Measurements from ENCODE around the gene PEX5L. TPM values are rescaled to one million over a fixed set of nuclear protein-coding genes. Genes with fewer than 3 reads are reported as not detected.

The PEX5L gene
- total RNA-seq, 1 experiment from 2014 or later = 3.2 TPM

DNA sequence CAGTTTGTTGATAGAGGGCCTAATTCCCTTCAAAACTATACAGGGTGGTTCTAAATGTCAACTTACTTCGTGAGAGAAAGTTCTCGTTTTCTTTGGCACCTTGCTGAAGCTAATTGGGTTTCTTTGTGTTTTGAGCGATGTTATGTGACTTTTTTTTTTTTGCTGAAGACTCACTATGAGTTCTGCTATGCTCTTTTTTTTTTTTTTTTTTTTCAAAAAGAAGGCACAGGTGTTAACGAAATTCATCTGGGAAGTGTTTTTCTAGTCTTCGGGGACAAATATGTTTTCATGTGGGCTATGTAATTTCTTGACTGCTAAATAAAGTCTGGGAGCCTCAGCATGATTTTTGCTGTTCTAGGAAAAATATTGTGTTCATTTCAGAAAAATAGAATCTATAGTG, 81.5 kb downstream of the PEX5L start (continued):
- no peak for TF ChIP-seq HMGA2 (CRISPR knock-in tag; IDR thresholded peaks at IDR 0.05)

DNA sequence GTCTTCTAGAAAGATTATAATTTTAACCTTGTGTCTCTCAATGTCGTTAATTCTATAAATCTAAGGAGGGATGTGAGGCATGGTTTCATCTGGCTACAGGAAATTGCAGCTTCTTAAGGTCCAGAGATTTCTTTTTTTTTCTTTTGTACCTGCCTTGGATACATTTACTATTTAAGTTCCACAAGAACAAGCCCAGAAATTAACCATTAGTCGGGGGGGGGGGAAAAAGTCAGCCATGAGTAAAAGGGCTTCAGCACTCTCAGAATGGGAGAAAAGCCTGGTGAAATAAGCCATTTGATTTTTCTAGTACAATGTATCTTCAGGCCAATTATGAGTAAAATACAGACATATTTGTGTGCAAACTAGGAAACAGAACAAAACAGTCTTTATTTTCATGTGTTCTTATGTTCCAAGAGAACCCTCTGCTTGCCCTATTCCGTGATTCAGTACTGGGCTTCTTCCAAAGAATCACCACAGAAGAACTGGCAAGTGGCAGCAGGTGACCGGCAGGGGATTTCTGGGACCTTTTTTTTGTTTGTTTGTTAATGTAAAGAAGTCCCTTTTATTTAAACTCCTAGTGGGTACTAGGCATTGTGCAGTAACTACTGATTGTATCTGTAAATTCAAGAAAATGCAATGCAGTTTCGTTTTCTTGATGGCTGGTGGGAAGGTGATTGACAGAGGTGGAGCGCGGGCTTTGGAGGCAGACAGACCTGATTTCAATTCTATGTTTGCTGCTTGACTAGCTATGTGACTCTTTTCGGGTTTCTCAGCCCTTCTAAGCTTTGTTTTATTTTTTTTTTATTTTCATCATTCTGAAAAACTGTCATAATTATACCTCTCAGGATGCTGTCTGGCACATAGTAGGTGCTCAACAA, 82.5 kb downstream of the PEX5L start:
- no peaks in the 10 kb centered on the region for H3K27me3 Mint-ChIP-seq (ENCODE audit: low read depth)
- POLR2A ChIA-PET = interaction anchor here (0.6 kb wide), 2 partner anchors 8 to 47 kb away, joined by 3 to 6 read pairs; no protein-coding TSS in a partner anchor
- no peak for TF ChIP-seq NFE2L1 (CRISPR knock-in tag; IDR thresholded peaks at IDR 0.05)
- no peak for TF ChIP-seq FOXK1 (CRISPR knock-in tag; IDR thresholded peaks at IDR 0.05)
- no peak for TF ChIP-seq GABPB1 (CRISPR knock-in tag; IDR thresholded peaks at IDR 0.05)
- TF ChIP-seq, protein P1, sequence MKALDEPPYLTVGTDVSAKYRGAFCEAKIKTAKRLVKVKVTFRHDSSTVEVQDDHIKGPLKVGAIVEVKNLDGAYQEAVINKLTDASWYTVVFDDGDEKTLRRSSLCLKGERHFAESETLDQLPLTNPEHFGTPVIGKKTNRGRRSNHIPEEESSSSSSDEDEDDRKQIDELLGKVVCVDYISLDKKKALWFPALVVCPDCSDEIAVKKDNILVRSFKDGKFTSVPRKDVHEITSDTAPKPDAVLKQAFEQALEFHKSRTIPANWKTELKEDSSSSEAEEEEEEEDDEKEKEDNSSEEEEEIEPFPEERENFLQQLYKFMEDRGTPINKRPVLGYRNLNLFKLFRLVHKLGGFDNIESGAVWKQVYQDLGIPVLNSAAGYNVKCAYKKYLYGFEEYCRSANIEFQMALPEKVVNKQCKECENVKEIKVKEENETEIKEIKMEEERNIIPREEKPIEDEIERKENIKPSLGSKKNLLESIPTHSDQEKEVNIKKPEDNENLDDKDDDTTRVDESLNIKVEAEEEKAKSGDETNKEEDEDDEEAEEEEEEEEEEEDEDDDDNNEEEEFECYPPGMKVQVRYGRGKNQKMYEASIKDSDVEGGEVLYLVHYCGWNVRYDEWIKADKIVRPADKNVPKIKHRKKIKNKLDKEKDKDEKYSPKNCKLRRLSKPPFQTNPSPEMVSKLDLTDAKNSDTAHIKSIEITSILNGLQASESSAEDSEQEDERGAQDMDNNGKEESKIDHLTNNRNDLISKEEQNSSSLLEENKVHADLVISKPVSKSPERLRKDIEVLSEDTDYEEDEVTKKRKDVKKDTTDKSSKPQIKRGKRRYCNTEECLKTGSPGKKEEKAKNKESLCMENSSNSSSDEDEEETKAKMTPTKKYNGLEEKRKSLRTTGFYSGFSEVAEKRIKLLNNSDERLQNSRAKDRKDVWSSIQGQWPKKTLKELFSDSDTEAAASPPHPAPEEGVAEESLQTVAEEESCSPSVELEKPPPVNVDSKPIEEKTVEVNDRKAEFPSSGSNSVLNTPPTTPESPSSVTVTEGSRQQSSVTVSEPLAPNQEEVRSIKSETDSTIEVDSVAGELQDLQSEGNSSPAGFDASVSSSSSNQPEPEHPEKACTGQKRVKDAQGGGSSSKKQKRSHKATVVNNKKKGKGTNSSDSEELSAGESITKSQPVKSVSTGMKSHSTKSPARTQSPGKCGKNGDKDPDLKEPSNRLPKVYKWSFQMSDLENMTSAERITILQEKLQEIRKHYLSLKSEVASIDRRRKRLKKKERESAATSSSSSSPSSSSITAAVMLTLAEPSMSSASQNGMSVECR (CRISPR knock-in tag; IDR thresholded peaks at IDR 0.05; ENCODE audit: borderline replicate concordance) = no peak
- TF ChIP-seq HMGA2 (CRISPR knock-in tag; IDR thresholded peaks at IDR 0.05) = no peak
- TF ChIP-seq SMAD3 (CRISPR knock-in tag; IDR thresholded peaks at IDR 0.05; ENCODE audit: borderline replicate concordance) = no peak
- TF ChIP-seq RELA (CRISPR knock-in tag; IDR thresholded peaks at IDR 0.05; ENCODE audit: borderline replicate concordance) = no peak
- TF ChIP-seq TEAD1 (CRISPR knock-in tag; IDR thresholded peaks at IDR 0.05) = no peak
- H3K4me3 Mint-ChIP-seq = no peak overlapping the region
- CTCF ChIA-PET = no interaction called here
- H3K9me3 Mint-ChIP-seq = peaks cover 11% of the 10 kb centered on the region
- peaks cover 31% of the 10 kb centered on the region for H3K4me1 Mint-ChIP-seq
- H3K27ac Mint-ChIP-seq = no peak overlapping the region
- no peaks in the 10 kb centered on the region for H3K36me3 Mint-ChIP-seq
- no peak for DNase-seq (ENCODE audit: low spot score)
- ATAC-seq = no peak

DNA sequence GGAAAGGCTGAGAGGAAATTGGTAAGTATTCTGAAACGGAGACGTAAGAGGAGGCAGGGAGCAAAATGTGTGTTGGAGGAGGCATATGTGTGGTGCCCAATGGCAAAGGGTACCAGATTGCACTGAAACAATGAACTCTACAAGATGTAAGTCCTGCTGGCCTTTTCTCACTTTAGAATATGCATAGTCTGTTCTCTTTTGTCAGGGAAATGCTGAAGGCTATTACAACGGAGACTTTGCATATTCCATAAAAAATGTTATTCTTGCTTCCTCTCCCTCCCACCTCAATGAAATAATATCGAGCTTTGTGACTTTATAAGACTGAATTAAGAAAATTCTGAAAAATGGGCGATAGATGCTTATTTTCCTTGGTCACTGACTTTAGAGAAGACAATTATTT, 85.9 kb downstream of the PEX5L start:
- Mint-ChIP-seq H3K4me3 (no peak overlapping the region), H3K36me3 (no peaks in the 10 kb centered on the region), H3K4me1 (peaks cover 42% of the 10 kb centered on the region), H3K27me3 (ENCODE audit: low read depth) (no peaks in the 10 kb centered on the region), H3K27ac (no peak overlapping the region), H3K9me3 (peaks cover 11% of the 10 kb centered on the region)
- DNase-seq (ENCODE audit: low spot score) = no peak
- ChIA-PET POLR2A (no interaction called here), CTCF (no interaction called here)
- no peak for ATAC-seq
- TF ChIP-seq NFATC4 (CRISPR knock-in tag; IDR thresholded peaks at IDR 0.05) = no peak
- TF ChIP-seq, protein P2, sequence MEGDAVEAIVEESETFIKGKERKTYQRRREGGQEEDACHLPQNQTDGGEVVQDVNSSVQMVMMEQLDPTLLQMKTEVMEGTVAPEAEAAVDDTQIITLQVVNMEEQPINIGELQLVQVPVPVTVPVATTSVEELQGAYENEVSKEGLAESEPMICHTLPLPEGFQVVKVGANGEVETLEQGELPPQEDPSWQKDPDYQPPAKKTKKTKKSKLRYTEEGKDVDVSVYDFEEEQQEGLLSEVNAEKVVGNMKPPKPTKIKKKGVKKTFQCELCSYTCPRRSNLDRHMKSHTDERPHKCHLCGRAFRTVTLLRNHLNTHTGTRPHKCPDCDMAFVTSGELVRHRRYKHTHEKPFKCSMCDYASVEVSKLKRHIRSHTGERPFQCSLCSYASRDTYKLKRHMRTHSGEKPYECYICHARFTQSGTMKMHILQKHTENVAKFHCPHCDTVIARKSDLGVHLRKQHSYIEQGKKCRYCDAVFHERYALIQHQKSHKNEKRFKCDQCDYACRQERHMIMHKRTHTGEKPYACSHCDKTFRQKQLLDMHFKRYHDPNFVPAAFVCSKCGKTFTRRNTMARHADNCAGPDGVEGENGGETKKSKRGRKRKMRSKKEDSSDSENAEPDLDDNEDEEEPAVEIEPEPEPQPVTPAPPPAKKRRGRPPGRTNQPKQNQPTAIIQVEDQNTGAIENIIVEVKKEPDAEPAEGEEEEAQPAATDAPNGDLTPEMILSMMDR (IDR thresholded peaks at IDR 0.05) = no peak
- TF ChIP-seq, protein P3, sequence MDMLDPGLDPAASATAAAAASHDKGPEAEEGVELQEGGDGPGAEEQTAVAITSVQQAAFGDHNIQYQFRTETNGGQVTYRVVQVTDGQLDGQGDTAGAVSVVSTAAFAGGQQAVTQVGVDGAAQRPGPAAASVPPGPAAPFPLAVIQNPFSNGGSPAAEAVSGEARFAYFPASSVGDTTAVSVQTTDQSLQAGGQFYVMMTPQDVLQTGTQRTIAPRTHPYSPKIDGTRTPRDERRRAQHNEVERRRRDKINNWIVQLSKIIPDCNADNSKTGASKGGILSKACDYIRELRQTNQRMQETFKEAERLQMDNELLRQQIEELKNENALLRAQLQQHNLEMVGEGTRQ (CRISPR knock-in tag; IDR thresholded peaks at IDR 0.05) = no peak
- TF ChIP-seq, protein P4, sequence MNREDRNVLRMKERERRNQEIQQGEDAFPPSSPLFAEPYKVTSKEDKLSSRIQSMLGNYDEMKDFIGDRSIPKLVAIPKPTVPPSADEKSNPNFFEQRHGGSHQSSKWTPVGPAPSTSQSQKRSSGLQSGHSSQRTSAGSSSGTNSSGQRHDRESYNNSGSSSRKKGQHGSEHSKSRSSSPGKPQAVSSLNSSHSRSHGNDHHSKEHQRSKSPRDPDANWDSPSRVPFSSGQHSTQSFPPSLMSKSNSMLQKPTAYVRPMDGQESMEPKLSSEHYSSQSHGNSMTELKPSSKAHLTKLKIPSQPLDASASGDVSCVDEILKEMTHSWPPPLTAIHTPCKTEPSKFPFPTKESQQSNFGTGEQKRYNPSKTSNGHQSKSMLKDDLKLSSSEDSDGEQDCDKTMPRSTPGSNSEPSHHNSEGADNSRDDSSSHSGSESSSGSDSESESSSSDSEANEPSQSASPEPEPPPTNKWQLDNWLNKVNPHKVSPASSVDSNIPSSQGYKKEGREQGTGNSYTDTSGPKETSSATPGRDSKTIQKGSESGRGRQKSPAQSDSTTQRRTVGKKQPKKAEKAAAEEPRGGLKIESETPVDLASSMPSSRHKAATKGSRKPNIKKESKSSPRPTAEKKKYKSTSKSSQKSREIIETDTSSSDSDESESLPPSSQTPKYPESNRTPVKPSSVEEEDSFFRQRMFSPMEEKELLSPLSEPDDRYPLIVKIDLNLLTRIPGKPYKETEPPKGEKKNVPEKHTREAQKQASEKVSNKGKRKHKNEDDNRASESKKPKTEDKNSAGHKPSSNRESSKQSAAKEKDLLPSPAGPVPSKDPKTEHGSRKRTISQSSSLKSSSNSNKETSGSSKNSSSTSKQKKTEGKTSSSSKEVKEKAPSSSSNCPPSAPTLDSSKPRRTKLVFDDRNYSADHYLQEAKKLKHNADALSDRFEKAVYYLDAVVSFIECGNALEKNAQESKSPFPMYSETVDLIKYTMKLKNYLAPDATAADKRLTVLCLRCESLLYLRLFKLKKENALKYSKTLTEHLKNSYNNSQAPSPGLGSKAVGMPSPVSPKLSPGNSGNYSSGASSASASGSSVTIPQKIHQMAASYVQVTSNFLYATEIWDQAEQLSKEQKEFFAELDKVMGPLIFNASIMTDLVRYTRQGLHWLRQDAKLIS (CRISPR knock-in tag; IDR thresholded peaks at IDR 0.05; ENCODE audit: borderline replicate concordance) = no peak
- TF ChIP-seq, protein P5, sequence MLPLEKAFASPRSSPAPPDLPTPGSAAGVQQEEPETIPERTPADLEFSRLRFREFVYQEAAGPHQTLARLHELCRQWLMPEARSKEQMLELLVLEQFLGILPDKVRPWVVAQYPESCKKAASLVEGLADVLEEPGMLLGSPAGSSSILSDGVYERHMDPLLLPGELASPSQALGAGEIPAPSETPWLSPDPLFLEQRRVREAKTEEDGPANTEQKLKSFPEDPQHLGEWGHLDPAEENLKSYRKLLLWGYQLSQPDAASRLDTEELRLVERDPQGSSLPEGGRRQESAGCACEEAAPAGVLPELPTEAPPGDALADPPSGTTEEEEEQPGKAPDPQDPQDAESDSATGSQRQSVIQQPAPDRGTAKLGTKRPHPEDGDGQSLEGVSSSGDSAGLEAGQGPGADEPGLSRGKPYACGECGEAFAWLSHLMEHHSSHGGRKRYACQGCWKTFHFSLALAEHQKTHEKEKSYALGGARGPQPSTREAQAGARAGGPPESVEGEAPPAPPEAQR (CRISPR knock-in tag; IDR thresholded peaks at IDR 0.05) = no peak
- TF ChIP-seq TEAD4 (CRISPR knock-in tag; IDR thresholded peaks at IDR 0.05) = no peak
- no peak for TF ChIP-seq FOXK1 (CRISPR knock-in tag; IDR thresholded peaks at IDR 0.05)

Measured in WTC11 (cell line).